ENCODE data around the gene PTPN11.

Gene PTPN11

GRCh38 chr12:112514456-112514855 lies 95.7 kb downstream of the PTPN11 start:
- Histone ChIP-seq H3K27me3 (replicated peaks; ENCODE audit: insufficient read depth, low read length) (no peaks in the 10 kb centered on the region), H3K27ac (ENCODE audit: low read length) (no peak overlapping the region), H3K9ac (ENCODE audit: low read length) (no peak overlapping the region), H2AFZ (ENCODE audit: low read length) (no peak overlapping the region), H3K9me2 (replicated peaks; ENCODE audit: insufficient read depth, low read length) (no peaks in the 10 kb centered on the region), H3K4me3 (ENCODE audit: low read length) (no peak overlapping the region), H3K9me3 (replicated peaks; ENCODE audit: insufficient read depth, low read length) (no peaks in the 10 kb centered on the region), H3K36me3 (replicated peaks; ENCODE audit: insufficient read depth, low read length) (no peaks in the 10 kb centered on the region), H3K4me2 (ENCODE audit: low read depth, low read length) (no peak overlapping the region), H3K4me1 (ENCODE audit: low read length) (no peaks in the 10 kb centered on the region), H3F3A (ENCODE audit: insufficient read depth, low read length) (no peaks in the 10 kb centered on the region), H4K20me1 (ENCODE audit: insufficient read depth, low read length) (no peaks in the 10 kb centered on the region), H3K79me2 (ENCODE audit: low read length) (no peaks in the 10 kb centered on the region)
- TF ChIP-seq EZH2phosphoT487 (IDR thresholded peaks at IDR 0.05; ENCODE audit: low read length) (no peak), EZH2 (optimal IDR thresholded peaks at IDR 0.05; ENCODE audit: low read depth, low read length) (no peak), CTCF (IDR thresholded peaks at IDR 0.05; ENCODE audit: low read length) (no peak)
- no peak for DNase-seq

- H3K4me3 ChIP-seq (ENCODE audit: low read length) = no peak overlapping the region
- no peak overlapping the region for H2AFZ ChIP-seq (ENCODE audit: low read length)
- no peaks in the 10 kb centered on the region for H3K27me3 ChIP-seq (replicated peaks; ENCODE audit: insufficient read depth, low read length)
- no peaks in the 10 kb centered on the region for H3K9me3 ChIP-seq (replicated peaks; ENCODE audit: insufficient read depth, low read length)
- H3K9ac ChIP-seq (ENCODE audit: low read length) = no peak overlapping the region
- H3K79me2 ChIP-seq (ENCODE audit: low read length) = no peaks in the 10 kb centered on the region
- no peak for DNase-seq
- H3F3A ChIP-seq (ENCODE audit: insufficient read depth, low read length) = no peaks in the 10 kb centered on the region
- H4K20me1 ChIP-seq (ENCODE audit: insufficient read depth, low read length) = no peaks in the 10 kb centered on the region
- no peaks in the 10 kb centered on the region for H3K36me3 ChIP-seq (replicated peaks; ENCODE audit: insufficient read depth, low read length)
- no peak for TF ChIP-seq EZH2phosphoT487 (IDR thresholded peaks at IDR 0.05; ENCODE audit: low read length)
- no peak for TF ChIP-seq CTCF (IDR thresholded peaks at IDR 0.05; ENCODE audit: low read length)
- no peak for TF ChIP-seq EZH2 (optimal IDR thresholded peaks at IDR 0.05; ENCODE audit: low read depth, low read length)
- no peaks in the 10 kb centered on the region for H3K4me1 ChIP-seq (ENCODE audit: low read length)
- H3K27ac ChIP-seq (ENCODE audit: low read length) = no peak overlapping the region
- H3K9me2 ChIP-seq (replicated peaks; ENCODE audit: insufficient read depth, low read length) = no peaks in the 10 kb centered on the region
- H3K4me2 ChIP-seq (ENCODE audit: low read depth, low read length) = no peak overlapping the region
Measured at GRCh38 chr12:112514926-112515642, 96.3 kb downstream of the PTPN11 start.

DNA sequence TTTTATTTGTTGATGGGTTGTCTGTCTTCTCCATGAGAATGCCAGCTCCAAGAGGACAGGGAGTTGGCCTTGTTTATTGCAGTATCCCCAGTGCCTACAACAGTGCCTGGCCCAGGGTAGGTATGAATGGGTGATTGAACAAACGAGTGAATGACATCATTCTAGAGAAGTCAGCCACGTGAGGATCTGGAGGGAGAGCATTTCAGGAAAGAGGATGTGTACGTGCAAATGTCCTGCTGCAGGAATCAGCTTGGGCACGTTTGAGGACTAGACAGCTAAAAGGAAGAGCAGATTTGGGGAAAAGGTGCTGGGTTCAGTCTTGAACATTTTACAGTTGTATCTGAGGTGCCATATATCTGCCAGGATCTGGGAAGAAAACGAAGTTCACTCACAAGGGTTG lies 97.1 kb downstream of the PTPN11 start:
- Histone ChIP-seq H3K27ac (ENCODE audit: low read length) (no peak overlapping the region), H3F3A (ENCODE audit: insufficient read depth, low read length) (no peaks in the 10 kb centered on the region), H3K4me3 (ENCODE audit: low read length) (no peak overlapping the region), H3K4me2 (ENCODE audit: low read depth, low read length) (no peak overlapping the region), H2AFZ (ENCODE audit: low read length) (no peak overlapping the region), H3K9me3 (replicated peaks; ENCODE audit: insufficient read depth, low read length) (no peaks in the 10 kb centered on the region), H3K79me2 (ENCODE audit: low read length) (no peaks in the 10 kb centered on the region), H3K9me2 (replicated peaks; ENCODE audit: insufficient read depth, low read length) (no peaks in the 10 kb centered on the region), H3K27me3 (replicated peaks; ENCODE audit: insufficient read depth, low read length) (no peaks in the 10 kb centered on the region), H3K4me1 (ENCODE audit: low read length) (no peaks in the 10 kb centered on the region), H3K9ac (ENCODE audit: low read length) (no peak overlapping the region), H3K36me3 (replicated peaks; ENCODE audit: insufficient read depth, low read length) (no peaks in the 10 kb centered on the region), H4K20me1 (ENCODE audit: insufficient read depth, low read length) (no peaks in the 10 kb centered on the region)
- TF ChIP-seq EZH2 (optimal IDR thresholded peaks at IDR 0.05; ENCODE audit: low read depth, low read length) = no peak
- TF ChIP-seq EZH2phosphoT487 (IDR thresholded peaks at IDR 0.05; ENCODE audit: low read length) = no peak
- no peak for TF ChIP-seq CTCF (IDR thresholded peaks at IDR 0.05; ENCODE audit: low read length)
- DNase-seq = no peak

Measured in MM.1S (cell line).